GM10847 (cell line): ENCODE data around the gene TAT.

Source experiments
- POLR2A ChIP-seq: IDR thresholded peaks from 2 replicates; pipeline ENCODE4 v1.6.1; 2011; ENCODE audit not compliant: insufficient read length; ENCODE audit errors: extremely low read depth

TAT gene

DNA sequence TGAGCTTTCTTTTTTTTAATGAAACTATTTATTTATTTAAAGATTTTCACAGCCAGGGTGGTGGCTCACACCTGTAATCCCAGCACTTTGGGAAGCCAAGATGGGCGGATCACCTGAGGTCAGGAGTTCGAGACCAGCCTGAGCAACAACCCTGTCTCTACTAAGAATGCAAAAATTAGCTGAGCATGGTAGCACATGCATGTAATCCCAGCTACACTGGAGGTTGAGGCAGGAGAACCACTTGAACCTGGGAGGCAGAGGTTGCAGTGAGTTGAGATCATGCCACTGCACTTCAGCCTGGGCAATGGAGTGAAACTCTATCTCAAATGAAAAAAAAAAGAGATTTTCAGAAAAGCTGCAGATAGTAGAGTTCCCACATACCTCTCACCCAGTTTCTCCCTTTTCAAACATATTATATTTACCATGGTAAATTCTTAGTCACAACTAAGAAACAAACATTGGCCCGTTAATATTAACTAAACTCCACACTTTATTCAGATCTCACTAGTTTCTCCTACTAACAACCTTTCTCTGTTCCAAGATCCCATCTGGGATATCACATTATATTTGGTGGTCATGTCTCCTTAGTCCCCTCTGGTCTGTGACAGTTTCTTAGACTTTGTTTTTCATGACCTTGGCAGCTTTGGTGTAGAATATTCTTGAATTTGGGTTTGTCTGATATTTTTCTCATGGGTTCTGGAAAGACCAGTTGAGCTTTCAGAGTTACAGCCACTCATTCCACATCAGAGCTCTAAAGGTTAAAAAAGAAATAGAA is 7.8 kb upstream of the TAT start:
- no peak for TF ChIP-seq POLR2A

DNA sequence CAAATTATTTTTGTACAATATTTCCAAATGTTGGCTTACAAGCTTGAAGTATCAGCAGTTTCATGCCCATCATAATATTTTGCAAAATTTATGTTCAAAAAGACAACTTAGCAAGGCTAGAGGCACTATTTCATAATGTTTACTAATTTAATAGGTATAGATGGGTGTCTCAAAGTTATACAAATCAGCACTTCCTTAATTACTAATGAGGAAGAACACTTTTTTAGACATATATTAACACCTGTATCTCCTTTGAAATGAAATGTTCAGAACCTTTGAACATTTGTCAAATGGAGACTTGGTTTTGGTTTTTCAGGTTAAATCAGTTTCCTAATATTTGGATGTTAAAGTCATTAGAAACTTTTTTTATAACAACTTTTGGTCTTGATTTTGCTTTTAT is 2.2 kb downstream of the TAT start:
- no peak for TF ChIP-seq POLR2A

DNA sequence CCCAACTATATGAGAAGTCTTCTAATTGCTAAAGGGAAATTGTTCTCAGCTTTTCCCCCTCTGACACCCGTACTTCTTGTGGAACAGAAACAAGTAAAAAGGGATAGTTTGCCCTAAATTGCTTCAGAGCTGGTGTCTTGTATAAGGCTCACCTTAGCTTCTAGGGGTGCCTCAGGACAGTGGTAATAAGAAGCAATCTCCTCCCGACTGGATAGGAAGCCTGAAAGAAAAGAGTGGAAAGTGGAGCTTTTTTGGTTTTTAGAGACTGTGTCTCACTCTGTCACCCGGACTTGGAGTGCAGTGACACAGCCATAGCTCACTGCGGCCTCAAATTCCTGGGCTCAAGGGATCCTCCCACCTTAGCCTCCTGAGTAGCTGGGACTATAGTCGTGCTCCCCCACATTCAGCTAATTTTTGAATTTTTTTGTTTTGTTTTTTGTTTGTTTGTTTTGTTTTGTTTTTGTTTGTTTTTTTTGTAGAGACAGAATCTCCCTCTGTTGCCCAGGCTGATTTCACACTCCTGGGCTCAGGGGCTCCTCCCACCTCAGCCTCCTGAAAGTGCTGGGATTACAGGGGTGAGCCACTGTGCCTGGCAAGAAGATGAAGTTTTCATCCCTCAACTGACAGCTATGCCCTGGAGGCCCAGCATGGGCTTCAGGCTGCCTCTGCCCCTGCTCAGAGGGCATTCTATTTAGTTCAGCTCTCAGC is 3.4 kb downstream of the TAT start:
- TF ChIP-seq POLR2A: no peak

DNA sequence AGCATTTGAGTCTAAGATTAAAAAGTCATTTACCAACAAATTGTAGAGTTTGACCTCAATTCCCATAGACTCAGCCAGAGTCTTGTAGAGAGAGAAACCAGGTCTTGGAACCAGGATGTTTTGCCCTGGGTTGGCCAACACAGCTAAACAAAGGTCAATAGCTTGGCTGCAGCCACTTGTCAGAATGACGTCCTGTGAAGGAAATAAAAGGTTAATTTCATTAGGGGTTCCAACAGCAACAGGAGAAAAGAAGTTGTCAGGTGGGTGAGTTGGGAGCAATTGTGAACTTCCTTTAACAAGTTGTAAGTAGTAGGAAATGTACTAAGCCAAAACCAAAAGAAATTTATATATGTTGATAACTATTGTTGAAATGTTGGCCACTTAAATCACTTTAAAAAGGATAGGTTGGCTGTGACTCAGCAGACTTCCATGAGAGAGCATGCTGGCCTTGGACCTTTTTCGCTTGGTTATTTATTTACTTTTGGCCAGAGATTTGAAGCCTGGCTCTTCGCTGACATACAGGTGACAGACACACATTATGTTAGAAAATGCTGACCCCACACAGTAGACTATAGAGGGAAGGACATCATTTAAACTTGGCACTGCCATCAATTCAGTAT is 4.3 kb downstream of the TAT start:
- no peak for TF ChIP-seq POLR2A

DNA sequence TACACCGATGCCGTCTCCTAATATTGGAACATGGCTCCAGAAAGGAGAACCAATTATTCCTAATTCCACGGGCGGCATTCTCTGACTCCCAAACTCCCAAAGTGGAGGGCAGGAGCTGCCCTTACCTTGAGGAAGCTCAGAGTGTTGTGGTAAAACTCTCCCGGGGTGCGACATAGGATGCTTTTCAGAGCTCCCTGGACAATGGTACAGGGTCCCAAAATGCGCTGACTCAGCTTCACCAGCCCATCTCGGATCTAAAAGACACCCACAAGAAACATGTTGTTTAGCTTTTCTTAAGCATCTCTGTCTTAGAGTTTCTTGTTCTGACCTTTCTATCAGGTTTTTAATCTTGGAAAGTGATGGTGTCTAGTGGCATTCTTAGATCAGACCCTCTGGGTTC is 6.7 kb downstream of the TAT start:
- TF ChIP-seq POLR2A: no peak

DNA sequence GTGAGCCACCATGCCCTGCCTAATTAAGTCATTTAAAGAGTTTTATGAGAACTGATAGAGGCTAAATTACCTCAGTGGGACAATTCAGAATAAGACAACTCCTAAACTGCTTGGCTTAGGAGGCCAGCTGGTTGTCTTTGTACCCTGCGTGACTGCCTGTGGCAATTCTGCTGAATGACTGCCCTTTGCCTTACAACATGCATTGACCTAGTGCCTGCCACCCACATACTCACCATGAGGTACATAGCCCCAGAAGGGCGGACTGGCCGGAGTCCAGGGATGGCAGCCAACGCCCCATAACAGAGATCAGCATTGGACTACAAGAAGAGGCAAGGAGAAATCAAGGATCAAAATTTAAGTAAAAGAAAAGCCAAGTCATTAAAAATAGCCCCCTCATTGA is 7.3 kb downstream of the TAT start:
- TF ChIP-seq POLR2A: no peak

DNA sequence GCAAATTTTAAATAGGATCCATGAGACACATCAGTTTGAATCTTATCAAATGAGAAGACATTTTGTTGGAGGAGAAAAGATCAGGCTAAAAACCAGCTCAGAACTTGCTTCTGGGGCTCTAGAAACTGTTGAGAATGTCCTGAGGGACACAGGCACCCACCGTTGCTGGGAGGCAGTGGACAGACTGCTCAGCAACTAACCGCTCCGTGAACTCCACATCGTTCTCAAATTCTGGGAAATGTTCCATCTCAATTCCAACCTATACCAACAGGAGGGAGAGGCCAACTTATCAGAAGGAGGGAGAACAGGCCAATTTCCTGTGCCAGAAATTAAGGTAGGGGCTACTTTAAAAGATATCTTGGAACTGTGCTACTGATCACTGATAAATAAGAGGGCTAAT is 8.3 kb downstream of the TAT start:
- TF ChIP-seq POLR2A: no peak

DNA sequence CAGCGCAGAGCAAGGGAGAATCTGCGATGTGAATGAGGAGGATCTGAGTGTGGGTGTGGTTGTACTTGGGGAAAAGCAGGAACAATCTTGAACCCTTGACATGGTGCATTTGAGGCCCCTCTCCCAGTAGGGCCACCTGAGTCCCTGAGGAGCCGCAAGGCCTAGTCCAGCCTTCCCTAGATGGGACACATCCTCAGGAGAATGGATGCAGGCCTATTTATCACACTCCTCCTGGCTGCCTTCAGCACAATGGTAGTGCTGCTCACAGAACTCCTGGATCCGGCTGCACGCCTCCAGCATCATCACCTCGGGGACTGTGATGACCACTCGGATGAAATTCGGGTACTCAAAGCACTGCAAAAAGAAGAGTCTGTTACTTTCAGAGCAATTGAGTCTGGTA is 9.0 kb downstream of the TAT start:
- TF ChIP-seq POLR2A: no peak

DNA sequence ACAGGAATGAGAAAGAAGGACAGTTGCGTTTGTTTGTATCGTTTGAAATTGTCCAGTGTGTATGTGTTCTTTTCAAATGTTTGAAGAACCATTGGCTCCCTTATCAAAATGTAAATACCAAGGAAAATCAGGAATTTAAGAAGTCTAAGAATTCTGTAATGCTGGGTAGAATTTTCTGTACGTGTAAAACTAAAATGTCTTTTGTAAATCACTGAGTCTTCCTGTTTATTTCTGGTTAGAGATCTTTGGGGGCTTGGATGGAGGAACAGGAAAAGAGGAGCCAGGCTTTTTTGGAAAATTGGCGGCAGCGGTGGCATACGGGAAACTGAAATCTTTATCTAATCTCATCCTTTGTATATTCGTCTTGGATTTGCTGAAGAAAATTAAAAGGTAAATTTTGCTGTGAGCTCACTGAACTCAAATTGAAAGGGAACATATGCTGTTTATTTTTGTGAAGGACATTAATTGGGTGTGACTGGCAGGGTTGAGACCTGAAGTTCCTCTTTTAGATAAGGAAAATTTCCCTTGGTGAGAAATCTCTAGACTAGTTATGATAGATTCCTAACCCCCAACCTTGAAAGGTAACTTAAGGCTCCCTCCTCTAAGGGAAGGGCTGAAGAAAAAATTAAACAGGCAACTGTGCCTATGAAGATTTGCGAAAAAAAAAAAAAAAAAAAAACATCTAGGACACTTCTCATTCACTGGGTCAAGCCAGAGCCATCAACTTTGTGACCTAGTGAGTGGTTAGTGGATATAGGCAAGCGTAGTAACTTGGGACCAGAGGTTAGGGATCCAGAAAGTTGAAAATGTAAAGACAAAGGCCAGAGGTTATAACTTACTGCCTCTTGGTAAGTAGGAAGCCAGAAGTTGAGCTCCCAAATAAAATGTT is 10.8 kb downstream of the TAT start:
- no peak for TF ChIP-seq POLR2A

DNA sequence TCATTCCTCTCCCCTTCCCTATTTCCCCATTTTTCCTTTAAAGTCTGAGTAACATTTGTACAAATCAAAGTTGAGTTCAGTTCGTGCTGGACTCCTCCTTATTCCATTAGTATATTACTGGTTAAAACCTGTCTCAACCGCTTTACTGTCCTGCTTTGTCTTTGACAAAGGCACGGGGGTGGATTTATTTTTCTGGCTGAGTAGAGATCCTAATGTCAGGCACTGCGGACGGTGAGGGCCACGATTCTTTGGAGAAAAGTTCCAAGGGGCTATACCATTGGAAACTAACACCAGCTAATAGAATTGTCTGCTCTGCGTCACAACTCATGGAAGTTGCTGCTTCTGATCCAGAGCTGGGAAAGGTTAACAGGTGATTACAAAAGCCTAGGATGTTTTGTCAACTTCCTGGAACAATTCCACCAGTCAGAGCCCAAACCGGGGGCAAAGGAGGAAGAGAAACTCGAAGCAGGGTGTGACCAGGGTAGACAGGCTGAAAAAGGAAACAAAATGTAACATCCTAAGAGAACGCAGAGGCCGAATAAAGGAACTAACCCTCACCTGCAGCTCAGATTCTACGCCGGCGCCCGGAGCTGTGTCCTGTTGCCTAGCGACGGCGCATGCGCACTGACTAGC is 12.4 kb downstream of the TAT start:
- no peak for TF ChIP-seq POLR2A

DNA sequence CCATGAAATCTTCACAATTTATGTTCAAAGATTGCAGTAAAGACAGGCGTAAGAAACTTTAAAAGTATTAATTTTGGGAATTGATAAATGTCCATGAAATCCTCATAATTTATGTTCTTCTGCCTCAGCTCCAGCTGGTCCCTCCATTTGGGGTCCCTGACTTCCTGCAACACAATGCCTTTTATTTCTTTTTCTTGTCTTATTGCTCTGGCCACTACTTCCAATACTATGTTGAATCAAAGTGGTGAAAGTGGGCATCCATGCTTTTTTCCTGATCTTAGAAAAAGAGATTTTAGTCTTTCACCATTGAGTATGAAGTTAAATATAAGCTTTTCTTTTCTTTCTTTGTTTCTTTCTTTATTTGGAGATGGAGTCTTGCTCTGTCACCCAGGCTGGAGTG is 14.3 kb downstream of the TAT start:
- no peak for TF ChIP-seq POLR2A

DNA sequence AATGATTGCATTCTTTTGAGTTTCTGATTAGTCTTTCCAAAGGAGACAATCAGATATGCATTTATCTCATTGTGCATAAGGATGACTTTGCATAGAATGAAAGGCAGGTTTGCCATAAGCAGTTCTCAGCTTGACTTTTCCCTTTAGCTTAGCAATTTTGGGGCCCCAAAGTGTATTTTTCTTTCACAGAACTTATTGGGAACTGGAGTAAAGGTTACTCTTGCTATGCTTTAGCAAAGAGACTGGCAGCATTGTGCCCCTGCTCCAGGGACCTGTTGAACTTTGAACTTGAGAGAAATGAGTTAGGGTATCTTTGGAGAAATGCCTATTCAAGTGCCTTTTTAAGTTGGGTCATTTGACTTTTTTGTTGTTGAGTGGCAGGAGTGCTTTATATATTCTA is 17.0 kb downstream of the TAT start:
- TF ChIP-seq POLR2A: no peak

DNA sequence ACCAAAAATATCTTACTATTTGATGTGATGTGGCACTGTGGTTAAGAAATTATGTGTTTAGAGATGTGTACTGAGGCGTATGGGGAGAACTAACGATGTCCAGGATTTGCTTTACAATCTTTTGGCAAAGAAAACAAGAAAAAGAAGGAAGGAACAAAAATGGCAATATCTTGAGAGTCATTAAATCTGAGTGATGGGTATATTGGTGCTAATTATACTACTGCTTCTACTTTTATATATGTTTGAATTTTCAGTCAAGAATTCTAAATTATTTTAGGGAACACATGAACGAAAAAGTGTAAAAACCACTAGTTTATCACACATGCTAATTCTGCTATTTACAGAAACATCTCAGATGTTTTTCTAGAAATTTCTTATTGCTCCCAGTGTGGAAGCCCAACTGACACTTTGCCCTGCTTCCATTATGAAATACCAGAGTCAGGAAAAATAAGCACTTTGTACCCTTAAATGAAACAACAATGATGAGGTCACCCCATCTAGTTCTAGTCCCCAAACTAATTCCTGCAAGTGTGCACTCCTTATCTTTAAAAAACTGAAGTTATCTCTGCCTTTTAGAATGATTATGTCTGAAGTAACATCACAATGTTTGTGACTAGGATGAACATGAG is 18.8 kb downstream of the TAT start:
- TF ChIP-seq POLR2A: no peak

DNA sequence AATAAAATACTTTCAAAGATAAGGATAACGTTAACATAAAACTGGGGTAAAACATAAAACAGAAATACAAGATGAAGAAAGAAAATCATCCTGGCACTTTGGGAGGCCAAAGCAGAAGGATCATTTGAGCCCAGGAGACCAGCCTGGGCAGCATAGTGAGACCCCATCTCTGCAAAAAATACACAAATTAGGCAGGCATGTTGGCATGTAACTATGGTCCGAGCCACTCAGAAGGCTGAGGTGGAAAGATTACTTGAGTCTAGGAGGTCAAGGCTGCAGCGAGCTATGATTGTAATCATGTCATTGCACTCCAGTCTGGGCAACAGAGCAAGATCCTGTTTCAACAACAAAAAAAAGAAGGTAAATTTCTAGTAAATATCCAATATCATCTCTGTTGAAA is 19.6 kb downstream of the TAT start:
- TF ChIP-seq POLR2A: no peak
